ENCODE measurements around the gene FCN1. TPM values are rescaled to one million over a fixed set of nuclear protein-coding genes. Genes with fewer than 3 reads are reported as not detected.
A peak's percentile ranks its signal among the peaks of the same experiment; 100 is the strongest.

The FCN1 gene
- not detected in 2 replicates for total RNA-seq
- long read RNA-seq = 0 reads

DNA sequence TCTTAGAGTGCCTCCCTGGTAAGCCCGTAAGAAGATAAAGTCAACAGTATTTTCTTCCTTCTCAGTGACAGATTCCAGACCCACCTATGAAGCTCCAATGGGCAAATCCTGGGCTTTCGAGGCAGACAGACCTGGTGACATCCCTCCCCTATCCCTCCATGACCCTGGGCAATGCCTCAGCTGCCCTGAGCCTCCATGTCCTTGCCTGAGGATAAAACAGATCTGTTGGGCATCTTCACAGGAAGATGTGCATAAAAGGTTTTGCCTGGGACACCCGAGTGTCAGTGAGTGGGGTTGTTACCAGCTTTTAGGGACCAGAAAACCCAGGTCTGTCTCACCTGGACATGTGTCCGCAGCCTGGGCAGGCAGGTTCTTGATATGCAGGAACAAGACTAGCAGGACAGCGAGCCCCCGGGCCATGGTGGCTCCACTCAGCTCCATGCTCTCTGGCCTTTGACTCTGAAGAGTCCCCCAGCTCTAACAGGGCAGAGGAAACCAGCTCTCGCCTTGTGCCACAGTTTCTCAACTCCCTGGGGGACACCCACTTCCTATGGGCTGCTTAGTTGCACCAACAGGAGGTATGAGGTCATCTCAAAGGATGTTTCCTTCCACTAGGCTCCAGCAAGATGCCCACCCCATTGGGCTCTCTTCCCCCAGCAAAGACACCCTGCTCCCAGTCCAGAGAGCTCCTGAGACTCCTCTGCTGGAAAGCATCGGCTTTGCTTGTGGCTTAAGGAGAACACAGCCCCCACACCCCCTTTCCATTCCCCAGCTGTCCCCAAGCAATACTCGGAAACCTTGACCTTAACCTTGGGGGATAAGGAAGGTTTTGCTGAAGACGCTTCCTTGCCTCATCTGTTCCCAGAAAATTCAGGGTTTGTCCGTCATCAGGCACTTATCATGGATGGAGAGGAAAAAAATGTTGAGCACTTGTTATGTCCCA, at the start of gene FCN1:
TSS of gene FCN1 (minus strand) at position 482 of the 943 bp plus-strand sequence. CDS start at position 441, 41 bp downstream.
- no peak within 1 kb of the TSS for H3K27ac Mint-ChIP-seq (ENCODE audit: unreplicated experiment)
- peaks cover 11% of the 10 kb centered on the region for H3K27me3 Mint-ChIP-seq (ENCODE audit: unreplicated experiment)
- H3K4me3 Mint-ChIP-seq (ENCODE audit: unreplicated experiment) = no peak within 1 kb of the TSS
- TF ChIP-seq, protein P1, sequence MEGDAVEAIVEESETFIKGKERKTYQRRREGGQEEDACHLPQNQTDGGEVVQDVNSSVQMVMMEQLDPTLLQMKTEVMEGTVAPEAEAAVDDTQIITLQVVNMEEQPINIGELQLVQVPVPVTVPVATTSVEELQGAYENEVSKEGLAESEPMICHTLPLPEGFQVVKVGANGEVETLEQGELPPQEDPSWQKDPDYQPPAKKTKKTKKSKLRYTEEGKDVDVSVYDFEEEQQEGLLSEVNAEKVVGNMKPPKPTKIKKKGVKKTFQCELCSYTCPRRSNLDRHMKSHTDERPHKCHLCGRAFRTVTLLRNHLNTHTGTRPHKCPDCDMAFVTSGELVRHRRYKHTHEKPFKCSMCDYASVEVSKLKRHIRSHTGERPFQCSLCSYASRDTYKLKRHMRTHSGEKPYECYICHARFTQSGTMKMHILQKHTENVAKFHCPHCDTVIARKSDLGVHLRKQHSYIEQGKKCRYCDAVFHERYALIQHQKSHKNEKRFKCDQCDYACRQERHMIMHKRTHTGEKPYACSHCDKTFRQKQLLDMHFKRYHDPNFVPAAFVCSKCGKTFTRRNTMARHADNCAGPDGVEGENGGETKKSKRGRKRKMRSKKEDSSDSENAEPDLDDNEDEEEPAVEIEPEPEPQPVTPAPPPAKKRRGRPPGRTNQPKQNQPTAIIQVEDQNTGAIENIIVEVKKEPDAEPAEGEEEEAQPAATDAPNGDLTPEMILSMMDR (IDR thresholded peaks at IDR 0.05) = no peak
- peaks cover 10% of the 10 kb centered on the region for H3K9me3 Mint-ChIP-seq (ENCODE audit: unreplicated experiment)
- DNase-seq (ENCODE audit: extremely low spot score, unreplicated experiment) = peak; percentile 74
- no peaks in the 10 kb centered on the region for H3K36me3 Mint-ChIP-seq (ENCODE audit: unreplicated experiment)
- no peaks in the 10 kb centered on the region for H3K4me1 Mint-ChIP-seq (ENCODE audit: unreplicated experiment)

DNA sequence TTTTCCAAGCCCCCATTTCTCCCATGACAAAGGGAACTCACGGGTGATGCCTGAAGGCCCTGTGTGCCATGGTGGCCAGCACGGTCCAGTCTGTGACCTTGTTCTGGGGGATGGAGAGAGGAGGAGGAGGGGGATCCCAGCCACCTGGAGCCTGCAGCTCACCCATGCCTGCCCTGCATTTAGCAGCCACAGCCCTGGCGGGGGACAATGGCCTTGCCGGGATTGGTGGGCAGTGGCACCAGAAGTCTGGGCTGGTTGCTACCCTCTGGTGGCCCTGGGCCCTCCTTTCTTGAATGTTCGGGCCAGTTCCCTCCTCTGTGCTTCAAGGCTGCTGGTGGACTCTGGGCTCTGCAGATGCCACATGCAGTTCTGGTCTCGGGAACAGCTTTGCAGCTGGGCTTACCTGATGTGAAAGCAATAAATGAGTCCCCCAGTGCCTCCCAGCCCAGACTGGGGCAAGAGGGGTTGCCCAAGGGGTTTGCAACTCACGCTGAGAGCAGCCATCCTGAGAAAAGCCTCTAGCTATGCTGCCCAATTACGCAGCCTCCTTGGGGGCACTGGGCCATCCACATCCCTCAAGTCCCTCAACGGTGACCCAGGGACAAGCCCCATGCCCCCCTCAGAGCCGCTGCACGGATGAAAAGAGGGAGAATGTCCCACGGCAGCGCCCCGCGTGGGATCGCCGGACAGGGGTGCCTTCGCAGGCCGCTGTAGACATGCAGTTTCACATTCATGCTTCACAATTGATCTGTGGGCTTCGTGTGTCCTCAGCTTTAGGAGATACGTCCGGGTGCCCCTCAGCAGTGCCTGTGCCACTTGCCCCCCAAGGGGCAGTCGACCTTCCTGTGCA, 49.2 kb upstream of the FCN1 start:
- no peaks in the 10 kb centered on the region for H3K9me3 Mint-ChIP-seq (ENCODE audit: unreplicated experiment)

DNA sequence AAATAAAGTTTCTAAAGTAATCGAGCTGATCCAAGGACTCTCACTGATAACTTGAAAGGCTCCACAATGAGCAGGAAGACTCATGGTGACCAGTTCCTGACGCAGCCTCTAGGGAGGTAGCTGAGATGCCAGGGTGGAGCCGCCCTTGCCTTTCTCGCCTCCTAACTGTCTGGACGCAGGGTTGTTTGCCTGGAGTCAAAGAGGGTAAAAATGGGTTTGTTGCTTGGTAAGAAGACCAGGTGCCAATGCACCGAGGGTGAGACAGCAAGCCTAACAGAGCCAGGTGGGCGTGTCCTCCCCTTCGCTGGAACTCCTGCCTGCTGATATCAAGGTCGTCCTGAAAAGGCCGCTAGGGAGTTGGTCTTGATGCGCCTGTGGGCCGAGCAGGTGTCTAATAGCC, 48.6 kb upstream of the FCN1 start:
- H3K9me3 Mint-ChIP-seq (ENCODE audit: unreplicated experiment) = no peaks in the 10 kb centered on the region
- no peak for DNase-seq (ENCODE audit: extremely low spot score, unreplicated experiment)
- H3K27me3 Mint-ChIP-seq (ENCODE audit: unreplicated experiment) = no peaks in the 10 kb centered on the region
- TF ChIP-seq, protein P1 (IDR thresholded peaks at IDR 0.05) = no peak
- no peak overlapping the region for H3K4me3 Mint-ChIP-seq (ENCODE audit: unreplicated experiment)
- H3K36me3 Mint-ChIP-seq (ENCODE audit: unreplicated experiment) = no peaks in the 10 kb centered on the region
- H3K4me1 Mint-ChIP-seq (ENCODE audit: unreplicated experiment) = peaks cover 5% of the 10 kb centered on the region
- H3K27ac Mint-ChIP-seq (ENCODE audit: unreplicated experiment) = no peak overlapping the region

More for the DNA sequence above, 49.2 kb upstream of the FCN1 start:
- TF ChIP-seq, protein P1 (IDR thresholded peaks at IDR 0.05) = no peak
- no peak overlapping the region for H3K4me3 Mint-ChIP-seq (ENCODE audit: unreplicated experiment)
- peaks cover 3% of the 10 kb centered on the region for H3K27me3 Mint-ChIP-seq (ENCODE audit: unreplicated experiment)
- no peaks in the 10 kb centered on the region for H3K36me3 Mint-ChIP-seq (ENCODE audit: unreplicated experiment)
- no peak overlapping the region for H3K27ac Mint-ChIP-seq (ENCODE audit: unreplicated experiment)
- H3K4me1 Mint-ChIP-seq (ENCODE audit: unreplicated experiment) = peaks cover 5% of the 10 kb centered on the region
- no peak for DNase-seq (ENCODE audit: extremely low spot score, unreplicated experiment)

DNA sequence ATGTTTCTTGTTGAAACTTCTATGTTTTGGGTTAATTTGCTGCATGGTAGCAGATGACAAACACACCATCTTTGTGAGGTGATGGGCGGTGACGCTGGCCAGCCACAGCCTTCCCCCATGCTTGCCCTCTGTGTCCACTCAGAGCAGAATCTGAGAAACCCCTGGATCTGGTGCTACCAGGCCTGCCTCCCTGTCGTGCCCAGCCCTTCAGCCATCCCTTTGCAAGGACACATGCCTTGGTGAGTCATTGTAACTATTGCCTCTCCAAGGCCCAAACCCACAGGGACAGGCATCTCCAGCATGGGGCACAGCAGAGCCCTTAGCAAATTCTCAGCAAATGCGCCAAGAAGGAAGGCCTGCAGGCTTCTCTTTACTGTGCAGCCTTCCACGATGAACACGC, 48.1 kb upstream of the FCN1 start:
- Mint-ChIP-seq H3K4me1 (ENCODE audit: unreplicated experiment) (peaks cover 5% of the 10 kb centered on the region), H3K36me3 (ENCODE audit: unreplicated experiment) (no peaks in the 10 kb centered on the region), H3K4me3 (ENCODE audit: unreplicated experiment) (no peak overlapping the region), H3K9me3 (ENCODE audit: unreplicated experiment) (no peaks in the 10 kb centered on the region), H3K27ac (ENCODE audit: unreplicated experiment) (no peak overlapping the region), H3K27me3 (ENCODE audit: unreplicated experiment) (no peaks in the 10 kb centered on the region)
- TF ChIP-seq, protein P1 (IDR thresholded peaks at IDR 0.05) = no peak
- no peak for DNase-seq (ENCODE audit: extremely low spot score, unreplicated experiment)

Measured in osteocyte (in vitro differentiated cells).